Measurements from ENCODE around the gene FAM3C.

FAM3C gene

GRCh38 chr7:121410829-121411596 lies 14.9 kb upstream of the FAM3C start:
- DNase-seq, result no peak

DNA sequence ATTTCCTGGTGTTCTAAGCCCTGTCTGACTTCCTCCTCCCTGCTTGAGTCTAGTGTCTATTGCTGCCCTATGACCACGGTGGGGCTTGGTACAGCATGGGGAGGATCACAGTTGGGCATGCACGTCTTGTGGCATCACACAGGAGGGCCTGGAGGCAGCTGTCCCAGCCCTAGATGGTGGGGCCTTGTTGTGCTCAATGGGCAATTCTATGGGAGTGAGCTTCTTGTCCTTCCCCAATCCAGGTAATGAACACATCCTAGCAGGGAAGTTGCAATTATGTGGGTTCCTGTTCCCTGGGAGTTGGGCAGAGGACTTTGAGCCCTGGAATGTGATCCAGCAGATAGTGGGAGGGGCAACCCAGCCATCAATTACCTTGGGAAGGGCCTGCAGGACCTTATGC lies 10.8 kb upstream of the FAM3C start:
- no peak for DNase-seq

DNA sequence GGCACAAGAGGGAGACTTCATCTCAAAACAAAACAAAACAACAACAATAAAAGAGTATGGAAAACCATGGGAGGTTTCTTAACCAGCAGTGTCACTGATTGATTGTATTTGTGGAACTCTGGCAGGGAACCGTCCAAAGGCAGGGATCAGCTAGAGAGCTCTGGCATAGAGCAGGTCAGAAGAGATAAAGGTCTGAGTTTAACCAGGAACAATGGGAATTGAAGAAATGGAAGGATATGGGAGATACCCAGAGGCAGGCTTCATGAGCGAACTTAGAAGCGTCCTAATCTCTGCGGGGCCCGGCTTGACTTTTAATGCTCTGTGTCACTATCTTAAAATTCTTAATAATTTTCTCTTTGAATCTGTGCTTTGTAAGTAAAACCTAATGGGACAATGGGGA lies 10.4 kb upstream of the FAM3C start:
- no peak for DNase-seq

GRCh38 chr7:121404348-121404747 lies 8.2 kb upstream of the FAM3C start:
- DNase-seq, result no peak

DNA sequence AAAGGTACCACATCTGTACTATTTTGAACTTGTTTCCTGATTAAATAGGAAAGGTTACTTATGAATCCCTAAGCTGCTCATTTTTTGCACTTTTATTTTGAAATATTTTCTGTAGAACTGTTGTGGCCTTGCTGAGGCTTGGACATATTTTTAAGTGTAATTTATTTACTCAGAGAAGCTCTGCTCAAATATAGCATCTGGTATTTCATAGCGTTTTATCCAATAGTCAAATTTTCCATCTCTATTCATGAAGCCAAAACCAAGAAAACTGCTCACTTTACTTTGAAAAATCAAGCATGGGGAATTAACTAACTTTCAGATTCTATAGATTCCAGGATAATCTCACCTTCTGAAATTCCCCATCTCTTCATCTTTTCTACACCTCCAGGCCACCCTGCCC lies 6.6 kb upstream of the FAM3C start:
- no peak for DNase-seq

- no peak for DNase-seq
Observed at GRCh38 chr7:121401896-121402295, 5.8 kb upstream of the FAM3C start.

DNA sequence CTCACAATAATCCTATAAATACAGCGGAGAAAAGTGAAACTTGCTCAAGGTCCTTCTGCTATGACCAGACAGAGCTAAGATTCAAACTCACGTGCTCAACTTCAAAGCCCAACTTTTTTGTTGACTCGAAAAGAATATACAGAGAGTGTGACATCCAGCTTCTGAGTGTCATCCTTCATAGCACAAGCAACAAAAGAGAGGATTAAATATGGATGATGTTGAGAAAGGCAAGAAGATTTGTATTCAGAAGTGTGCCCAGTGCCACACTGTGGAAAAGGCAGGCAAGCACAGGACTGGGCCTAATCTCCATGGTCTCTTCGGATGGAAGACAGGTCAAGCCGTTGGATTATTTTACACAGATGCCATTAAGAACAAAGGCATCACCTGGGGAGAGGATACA lies 2.1 kb upstream of the FAM3C start:
- DNase-seq, result no peak

- no peak for DNase-seq
Observed at GRCh38 chr7:121397822-121398221, 1.7 kb upstream of the FAM3C start.

- DNase-seq, result no peak
Observed at GRCh38 chr7:121397361-121397760, 1.3 kb upstream of the FAM3C start.

DNA sequence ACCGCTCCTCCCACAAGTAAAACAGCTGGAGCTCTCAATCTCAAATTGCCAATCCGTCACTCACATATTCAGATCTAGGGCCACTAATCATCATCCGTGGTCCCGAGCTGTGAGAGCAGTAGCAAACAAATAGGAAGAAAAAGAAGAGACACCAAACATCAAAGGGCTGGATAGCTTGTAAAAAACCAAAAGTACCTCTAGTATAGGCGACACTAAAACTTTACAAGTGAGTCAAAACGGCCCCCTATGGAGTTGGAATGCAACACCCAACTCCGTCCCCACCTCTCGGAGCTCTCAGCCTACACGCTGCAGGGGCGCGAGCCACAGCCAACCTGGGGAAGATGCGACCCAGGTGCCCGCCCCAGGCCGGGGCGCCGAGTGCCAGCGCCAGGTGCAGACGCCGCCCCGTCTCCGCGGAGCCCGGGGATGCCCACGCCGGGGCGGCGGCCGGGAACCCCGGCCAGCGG lies 581 bp downstream of the FAM3C start:
- DNase-seq, result peak; percentile 57

- DNase-seq, result no peak
Observed at GRCh38 chr7:121394709-121395140, 1.4 kb downstream of the FAM3C start.

DNA sequence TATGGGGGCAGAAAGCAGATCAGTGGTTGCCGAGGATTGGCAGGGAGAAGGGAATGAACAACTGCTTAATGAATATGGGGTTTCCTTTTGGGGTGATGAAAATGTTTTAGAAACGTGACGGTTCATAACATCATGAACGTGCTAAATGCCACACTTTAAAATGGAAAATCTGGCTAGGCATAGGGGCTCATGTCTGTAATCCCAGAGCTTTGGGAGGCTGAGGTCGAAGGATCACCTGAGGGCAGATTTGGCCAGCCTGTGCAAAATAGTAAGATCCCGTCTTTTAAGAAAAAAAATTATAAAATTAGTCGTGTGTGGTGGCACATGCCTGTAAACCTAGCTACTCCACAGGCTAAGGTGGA lies 3.1 kb downstream of the FAM3C start:
- DNase-seq, result no peak

GRCh38 chr7:121392277-121393004 lies 3.7 kb downstream of the FAM3C start:
- DNase-seq, result no peak

- DNase-seq, result no peak
Observed at GRCh38 chr7:121391686-121392085, 4.4 kb downstream of the FAM3C start.

GRCh38 chr7:121390617-121391016 lies 5.5 kb downstream of the FAM3C start:
- DNase-seq, result no peak

DNA sequence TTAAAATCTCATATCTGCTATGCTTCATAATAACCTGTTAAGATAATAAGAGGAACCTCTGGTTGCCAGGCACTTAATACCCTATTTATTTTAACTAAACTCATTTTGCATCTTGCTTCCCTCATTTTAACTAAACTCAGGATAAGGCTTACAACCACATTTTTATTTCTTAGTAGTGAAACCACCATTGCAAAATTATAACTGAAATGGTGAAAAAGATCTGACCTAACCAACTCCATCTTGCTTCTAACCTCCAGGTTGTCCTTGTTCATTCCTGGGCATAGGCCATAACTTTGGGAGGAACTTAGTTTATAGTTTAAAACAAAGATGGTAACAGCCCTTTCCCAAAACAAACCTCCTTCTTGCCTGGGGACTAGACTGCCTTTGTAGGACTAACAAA lies 6.0 kb downstream of the FAM3C start:
- no peak for DNase-seq

DNA sequence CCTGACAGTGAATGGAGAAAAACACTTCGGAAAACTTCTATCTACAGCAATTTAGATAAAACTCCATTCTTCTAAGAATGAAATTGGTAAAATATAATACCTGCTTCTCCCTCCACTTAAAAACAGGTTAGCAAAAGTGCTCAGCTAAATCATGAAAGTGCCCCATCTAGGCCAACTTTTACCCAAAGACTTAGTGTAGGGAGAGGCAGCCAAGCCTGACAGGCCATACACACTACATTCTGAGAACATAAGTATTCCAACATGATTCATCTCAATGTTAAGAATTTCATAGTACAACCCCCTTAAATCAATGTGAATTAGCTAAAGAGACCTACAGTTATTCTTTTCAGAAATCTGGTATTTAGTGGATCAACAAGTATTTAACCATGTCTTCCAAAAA lies 7.2 kb downstream of the FAM3C start:
- no peak for DNase-seq

- DNase-seq, result no peak
Observed at GRCh38 chr7:121385800-121386179, 10.3 kb downstream of the FAM3C start.

GRCh38 chr7:121385056-121385799 lies 10.9 kb downstream of the FAM3C start:
- no peak for DNase-seq

GRCh38 chr7:121384265-121384664 lies 11.8 kb downstream of the FAM3C start:
- no peak for DNase-seq

GRCh38 chr7:121383235-121383910 lies 12.7 kb downstream of the FAM3C start:
- DNase-seq, result no peak

- DNase-seq, result no peak
Observed at GRCh38 chr7:121382473-121382872, 13.6 kb downstream of the FAM3C start.

- DNase-seq, result no peak
Observed at GRCh38 chr7:121379930-121380329, 16.2 kb downstream of the FAM3C start.

All from activated CD4-positive, alpha-beta T cell treated with anti-CD3 and anti-CD28 coated beads, Interleukin-2, amount 50 U/mL, for 16 hours (primary cell).